GM18508 (cell line): ENCODE measurements around the gene CFAP97D2.
"Not testable (repeated sequence)": the region's sequence is repeated elsewhere in the genome, so short reads cannot be mapped to it uniquely, and the experiment has no call there.

ENCODE experiments used
- ATAC-seq: cut with Tn5 transposase; IDR thresholded peaks from one replicate; pipeline ENCODE4 v1.9.1; 2021; ENCODE audit warnings: moderate number of reproducible peaks; ENCODE audit not compliant: insufficient read depth, unreplicated experiment

Gene CFAP97D2

DNA sequence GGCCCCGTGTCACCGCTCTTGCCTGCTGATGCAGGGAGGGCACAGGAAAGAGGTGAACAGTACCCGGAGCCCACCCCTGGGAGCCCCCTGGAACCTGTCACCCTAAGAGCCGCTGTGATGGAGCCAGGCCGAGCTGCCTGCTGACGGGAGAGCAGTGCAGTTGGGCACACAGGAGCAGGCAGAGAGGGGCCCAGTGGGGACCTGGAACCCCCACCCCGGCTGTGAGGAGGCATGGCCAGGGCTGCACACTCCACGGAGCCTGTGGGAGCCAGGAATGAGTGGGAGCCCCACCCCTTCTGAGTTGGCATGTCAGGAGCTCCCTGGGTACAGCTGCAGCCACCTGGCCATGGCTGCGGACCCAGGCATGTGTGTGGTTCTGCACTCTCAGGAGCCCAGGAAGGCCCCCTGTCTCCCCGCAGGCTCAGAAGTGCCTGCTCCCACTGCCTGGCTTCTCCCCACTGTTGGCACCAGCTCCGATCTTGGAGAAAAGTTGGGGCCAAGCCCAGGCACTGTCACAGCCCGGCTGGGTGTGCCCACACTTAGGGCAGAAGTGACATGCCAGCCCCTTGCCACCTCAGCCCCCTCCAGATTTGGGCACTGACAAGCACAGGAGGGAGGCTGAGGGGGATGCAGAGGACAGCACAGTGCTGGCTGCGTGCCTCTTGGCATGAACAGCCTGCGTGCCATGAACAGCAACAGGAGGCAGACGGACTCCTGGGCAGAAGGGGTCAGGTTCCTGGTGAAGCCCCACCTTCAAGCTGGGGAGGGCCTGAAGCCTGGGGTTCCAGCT, 6.3 kb downstream of the CFAP97D2 start:
- ATAC-seq: no peak

DNA sequence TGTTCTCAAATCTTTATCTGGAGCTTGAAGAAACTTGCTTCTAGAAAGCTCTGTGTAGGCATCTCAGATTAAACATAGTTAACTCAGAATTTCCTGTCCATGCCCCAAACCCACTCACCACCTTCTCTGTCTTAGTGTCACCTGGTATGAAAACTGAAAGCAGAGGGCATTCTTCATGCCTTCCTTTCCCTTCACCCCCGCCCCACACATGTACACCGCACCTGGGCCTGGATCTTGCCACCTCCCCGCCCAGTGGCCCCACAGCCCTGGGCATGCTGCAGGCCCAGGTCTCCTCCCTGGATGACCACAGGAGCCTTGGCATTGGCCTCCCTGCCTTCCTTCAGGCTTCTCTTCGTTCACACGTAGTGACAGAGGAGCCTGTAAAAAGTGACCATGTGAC, 15.8 kb downstream of the CFAP97D2 start:
- no peak for ATAC-seq

DNA sequence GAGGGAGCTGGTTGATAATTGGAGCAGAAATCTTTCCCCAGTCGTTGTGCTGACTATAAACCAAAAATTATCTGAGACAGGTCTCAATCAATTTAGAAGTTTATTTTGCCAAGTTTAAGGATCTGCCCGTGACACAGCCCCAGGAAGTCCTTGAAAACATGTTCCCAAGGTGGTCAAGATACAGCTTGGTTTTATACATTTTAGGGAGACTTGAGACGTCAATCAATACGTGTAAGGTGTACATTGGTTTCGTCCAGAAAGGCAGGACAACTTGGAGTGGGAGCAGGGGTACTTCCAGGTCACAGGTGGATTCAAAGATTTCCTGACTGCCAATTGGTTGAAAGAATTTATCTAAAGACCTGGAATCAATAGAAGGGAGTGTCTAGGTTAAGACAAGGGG, 17.6 kb downstream of the CFAP97D2 start:
- ATAC-seq: no peak

DNA sequence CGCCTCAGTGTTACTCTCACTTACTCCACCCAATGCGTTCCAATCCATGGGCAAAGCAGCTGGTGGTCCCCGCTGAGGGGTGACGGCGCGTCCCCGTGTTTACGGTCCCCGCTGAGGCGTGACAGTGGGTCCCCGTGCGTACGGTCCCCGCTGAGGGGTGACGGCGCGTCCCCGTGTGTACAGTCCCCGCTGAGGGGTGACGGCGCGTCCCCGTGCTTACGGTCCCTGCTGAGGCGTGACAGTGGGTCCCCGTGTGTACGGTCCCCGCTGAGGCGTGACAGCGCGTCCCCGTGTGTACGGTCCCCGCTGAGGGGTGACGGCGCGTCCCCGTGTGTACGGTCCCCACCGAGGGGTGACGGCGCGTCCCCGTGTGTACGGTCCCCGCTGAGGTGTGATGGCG, 19.5 kb downstream of the CFAP97D2 start:
- ATAC-seq: no peak

DNA sequence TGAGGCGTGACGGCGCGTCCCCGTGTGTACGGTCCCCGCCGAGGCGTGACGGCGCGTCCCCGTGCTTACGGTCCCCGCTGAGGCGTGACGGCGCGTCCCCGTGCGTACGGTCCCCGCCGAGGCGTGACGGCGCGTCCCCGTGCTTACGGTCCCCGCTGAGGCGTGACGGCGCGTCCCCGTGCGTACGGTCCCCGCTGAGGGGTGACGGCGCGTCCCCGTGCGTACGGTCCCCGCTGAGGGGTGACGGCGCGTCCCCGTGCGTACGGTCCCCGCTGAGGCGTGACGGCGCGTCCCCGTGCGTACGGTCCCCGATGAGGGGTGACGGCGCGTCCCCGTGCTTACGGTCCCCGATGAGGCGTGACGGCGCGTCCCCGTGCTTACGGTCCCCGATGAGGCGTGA, 20.5 kb downstream of the CFAP97D2 start:
- ATAC-seq: not testable (repeated sequence)

DNA sequence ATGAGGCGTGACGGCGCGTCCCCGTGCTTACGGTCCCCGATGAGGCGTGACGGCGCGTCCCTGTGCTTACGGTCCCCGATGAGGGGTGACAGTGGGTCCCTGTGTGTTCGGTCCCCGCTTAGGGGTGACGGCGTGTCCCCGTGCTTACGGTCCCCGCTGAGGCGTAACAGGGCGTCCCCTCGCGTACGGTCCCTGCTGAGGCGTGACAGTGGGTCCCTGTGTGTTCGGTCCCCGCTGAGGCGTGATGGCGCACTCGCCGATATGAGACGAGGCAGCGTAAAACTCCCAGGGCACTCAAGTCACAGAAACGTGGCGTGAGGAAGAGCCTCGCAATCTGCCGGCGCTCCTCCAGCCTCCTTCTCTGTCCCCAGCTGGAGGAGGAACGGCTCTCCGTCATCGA, 20.9 kb downstream of the CFAP97D2 start:
- ATAC-seq: no peak

DNA sequence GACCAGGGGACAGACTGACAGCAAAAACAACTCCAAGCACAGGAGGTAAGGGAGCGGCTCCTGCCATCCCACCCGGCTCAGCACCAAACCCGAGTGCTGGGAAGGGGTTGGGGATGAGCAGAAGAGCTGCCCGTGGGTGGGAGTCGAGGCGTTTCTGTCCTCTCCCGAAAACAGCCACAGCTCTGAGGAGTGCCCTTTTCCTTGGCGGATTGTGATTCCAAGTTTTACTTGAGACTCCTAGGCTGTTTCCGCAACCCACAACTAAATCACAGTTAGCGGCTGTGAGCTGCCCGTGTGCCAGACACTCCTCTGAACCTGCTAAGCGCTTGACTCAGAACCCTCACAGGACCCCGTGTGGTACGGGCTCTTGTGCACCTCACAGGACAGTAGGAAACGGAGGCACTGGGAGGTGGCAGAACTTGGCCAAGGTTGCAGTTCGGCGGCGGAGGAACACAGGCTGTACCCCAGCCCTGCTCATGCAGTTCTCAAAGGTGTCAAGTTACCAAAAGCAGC, 21.4 kb downstream of the CFAP97D2 start:
- ATAC-seq: no peak

DNA sequence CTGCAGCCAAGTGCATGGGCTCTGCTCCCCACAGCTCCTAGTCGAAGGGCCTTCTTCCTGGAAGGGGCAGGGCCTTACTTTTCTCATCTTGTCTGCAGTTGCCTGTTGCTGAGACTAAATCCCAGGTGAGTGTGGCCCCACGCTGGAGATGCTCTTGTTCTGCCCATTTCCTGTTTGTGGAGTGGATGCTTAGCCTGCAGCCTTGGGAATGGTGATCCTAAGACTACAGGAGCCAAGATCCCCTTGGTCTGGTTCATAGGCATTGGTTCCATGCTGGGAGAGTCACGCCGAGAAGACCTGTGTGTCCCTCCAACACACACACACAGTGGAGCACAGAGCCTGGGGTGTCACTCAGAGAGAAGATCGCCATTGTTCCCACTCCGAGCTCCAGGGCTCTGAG, 23.5 kb downstream of the CFAP97D2 start:
- ATAC-seq: no peak

DNA sequence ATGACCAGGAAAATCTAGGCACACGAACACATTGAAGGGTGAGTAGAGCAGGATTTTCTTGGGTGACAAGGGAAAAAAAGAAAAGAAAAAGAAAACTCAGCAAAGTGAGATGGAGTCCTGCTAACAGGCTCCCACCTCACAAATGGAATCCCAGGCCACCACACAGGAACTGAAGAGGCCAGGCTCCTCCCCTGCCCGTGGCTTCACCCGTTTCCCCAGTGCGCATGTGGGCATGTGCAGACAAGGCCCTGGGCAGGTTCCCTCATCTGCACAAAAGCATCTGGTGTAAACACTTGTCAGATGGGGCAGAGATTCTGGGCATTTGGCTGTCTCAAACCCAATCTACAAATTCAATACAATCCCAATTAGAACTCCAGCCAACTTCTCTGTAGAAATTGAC, 24.5 kb downstream of the CFAP97D2 start:
- ATAC-seq: no peak

DNA sequence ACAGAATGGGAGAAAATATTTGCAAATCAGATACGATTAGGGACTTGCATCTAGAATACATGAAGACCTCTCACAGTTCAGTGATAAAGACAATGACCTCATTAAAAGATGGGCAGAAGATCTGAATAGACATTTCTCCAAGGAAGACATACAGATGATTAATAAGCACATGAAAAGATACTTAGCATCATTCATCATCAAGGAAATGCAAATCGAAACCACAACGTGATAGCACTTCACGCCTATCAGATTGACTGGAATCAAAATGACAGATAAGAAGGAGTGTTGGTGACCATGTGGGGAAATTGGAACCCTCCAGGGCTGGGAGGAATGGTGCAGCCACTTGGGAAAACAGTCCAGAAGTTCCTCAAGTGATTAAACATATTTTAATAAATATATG, 25.8 kb downstream of the CFAP97D2 start:
- ATAC-seq: no peak

DNA sequence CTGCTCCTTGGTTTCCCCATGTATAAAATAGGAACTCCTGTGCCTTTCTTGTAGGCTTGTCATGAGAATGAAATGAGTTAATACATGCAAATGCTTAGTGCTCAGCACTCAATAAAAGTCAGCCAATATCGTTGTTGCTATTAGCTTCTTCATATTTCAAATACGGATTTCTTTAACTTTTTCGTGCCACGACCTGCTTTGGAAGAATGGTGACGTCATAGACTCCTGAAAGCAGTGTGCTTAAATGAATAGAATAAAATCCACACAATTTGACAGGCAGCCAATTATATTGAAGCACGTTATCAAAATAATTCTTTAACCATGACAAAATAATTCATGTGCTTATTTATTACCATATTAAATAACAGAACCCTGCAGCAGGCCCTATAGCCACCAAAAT, 29.1 kb downstream of the CFAP97D2 start:
- no peak for ATAC-seq

DNA sequence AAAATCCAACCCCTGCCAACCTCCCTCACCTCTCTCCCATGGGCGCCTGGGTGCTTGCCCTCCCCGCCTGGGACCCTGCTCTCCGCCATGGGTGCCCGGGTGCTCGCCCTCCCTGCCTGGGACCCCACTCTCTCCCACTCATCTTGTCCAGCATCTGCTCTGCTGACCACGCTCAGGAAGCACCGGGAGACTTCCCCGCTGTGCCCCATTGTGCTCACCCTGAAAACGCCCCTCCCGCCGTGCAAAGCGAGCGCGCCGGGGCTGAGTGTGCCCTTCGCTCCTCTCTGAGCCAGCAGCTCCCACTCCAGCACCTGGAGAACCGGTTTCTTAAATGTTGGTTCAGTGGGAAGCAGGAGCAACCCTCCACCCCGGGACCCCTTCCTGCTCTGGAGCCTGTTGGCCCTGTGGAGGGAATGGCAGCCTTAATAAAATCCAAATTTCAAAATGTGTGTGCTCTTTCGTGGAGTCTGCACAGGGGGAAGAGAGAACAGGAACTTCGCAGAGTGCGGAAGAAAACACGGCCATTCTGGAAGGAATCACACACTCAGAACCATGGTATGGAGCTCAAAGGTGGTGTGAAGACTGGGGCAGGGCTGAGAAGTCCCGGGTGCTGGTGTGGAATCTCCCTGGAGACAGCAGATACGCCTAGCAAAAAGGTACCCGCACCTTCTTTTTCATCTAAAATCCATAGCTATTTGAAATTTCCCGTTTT, 32.5 kb downstream of the CFAP97D2 start:
- no peak for ATAC-seq

DNA sequence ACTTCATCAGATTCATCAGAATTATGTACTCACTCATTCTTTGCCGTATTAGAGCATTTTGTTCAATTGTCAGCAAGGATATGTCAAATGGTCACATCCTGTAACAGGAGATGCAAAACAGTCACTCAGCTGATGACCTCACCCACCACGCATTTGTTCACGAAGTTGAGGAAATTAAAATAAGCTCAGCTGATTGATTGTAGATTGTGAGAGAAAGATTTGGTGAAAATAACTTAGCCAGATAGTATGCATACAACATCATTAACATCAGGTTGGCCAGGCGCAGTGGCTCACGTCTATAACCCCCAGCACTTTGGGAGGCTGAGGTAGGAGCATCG, 33.1 kb downstream of the CFAP97D2 start:
- ATAC-seq: no peak

DNA sequence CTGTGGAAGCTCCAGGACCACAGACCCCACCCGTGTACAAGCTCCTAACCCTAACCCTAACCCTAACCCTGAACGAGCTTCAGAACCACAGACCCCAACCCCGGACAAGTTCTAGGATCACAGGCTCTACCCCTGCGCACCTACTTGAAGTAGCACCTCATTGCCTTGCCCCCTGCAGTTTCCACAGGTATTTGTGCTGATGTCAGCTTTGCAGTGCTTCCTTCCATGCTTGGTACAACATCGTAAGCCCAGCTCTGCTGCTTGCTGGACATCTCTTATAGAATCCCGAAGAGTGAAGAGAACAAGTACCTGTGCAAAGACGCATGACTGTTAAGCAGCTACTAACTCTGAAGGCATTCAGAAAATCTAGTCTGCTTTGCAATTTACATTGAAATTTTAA, 34.9 kb downstream of the CFAP97D2 start:
- ATAC-seq: no peak

DNA sequence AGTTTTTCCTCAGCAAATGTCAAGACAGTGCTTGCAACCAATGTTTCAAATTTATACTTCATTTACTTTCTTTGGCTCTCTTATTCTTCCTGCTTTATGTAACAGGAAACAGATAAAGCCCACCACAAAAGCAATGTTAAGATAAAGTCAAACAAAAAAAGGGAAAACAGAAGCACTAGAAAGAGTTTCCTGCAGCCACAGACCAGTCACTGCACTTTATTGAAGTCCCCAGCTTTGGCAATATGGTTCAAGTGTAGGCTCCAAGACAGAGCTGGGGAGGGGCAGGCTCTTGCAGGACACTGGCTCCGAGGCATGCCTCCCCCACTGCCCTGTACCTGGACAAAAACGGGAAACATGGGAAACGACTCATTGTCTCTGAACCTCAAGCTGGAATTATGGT, 40.3 kb downstream of the CFAP97D2 start:
- ATAC-seq: no peak

DNA sequence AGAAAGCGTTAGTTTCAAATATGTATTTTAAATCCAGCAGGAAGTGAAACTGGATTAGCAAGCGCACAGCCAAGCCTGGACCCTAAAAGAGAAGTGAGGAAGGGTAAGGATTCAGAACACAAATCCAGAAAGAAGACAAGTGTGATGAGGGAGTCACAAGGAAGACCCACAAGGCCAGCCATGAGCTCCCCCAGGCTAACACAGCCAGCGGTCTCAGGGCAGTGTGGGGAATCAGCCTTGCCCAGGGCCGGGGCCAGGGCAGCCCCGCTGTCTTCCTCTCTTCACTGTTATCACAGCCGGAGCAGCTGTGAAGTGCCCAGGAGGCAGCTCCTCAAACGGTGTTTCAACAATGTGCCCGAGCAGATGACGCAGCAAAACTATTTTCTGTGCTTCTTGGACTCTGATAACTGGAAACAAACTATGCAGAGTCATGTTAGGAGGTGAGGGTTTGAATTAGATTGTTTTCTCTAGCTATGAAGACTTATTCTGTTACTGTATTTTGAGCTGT, 43.5 kb downstream of the CFAP97D2 start:
- ATAC-seq: no peak

DNA sequence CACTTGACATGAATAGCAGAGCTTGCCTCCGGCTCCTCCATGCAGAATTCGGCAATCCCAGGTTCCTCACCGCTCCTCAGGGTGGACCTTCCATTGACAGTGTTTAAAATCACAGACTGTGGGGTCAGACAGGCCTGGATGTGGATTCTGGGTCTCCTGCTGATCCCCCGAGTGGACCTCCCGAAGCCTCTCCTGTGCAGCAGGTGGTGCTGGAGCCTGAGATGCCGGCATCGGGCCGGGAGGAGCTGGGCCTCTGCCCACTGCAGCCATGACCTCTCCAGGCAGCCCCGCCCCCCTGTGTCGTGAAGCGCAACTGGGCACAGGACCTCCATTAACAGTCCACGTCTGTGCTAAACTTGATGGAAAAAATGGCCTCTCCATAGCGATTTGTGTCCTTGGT, 45.1 kb downstream of the CFAP97D2 start:
- no peak for ATAC-seq

DNA sequence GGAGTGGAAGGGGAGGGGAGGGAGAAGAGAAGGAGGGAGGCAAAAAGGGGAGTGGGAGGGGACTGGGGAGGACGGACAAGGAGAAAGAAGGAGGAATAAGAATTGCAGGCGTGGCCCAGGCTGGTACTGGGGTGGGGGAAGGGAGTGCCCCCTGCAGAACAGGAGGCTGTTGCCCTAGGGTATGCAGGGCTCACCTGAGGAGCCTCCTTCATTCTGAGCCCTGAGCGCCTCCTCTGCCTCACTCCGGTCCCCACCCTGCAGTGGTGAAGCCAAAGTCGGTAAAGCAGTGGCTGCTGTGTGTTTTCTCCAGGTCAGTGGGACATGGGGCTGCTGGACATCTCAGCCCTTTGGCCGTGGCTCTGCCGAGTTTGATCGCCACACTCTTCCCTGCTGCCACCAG, 46.6 kb downstream of the CFAP97D2 start:
- no peak for ATAC-seq

DNA sequence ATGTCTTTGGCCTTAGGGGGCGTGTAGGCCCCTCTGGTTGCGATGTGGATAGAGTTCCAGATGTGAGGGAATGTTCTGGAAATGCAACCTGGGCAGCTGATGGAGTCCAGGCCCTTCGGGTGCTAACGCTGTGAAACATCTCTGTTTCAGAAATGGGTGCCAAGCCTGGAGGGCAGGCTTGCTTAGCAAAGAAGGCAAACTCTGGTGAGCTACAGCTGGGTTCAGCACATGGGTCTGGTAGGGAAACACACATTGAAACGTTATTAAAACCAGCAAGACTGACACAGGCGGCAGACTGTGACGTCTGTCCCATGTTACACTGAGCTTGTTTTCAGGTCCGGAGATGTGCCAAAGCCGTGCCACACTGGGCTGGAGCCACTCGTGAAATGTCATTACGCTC, 47.0 kb downstream of the CFAP97D2 start:
- no peak for ATAC-seq

DNA sequence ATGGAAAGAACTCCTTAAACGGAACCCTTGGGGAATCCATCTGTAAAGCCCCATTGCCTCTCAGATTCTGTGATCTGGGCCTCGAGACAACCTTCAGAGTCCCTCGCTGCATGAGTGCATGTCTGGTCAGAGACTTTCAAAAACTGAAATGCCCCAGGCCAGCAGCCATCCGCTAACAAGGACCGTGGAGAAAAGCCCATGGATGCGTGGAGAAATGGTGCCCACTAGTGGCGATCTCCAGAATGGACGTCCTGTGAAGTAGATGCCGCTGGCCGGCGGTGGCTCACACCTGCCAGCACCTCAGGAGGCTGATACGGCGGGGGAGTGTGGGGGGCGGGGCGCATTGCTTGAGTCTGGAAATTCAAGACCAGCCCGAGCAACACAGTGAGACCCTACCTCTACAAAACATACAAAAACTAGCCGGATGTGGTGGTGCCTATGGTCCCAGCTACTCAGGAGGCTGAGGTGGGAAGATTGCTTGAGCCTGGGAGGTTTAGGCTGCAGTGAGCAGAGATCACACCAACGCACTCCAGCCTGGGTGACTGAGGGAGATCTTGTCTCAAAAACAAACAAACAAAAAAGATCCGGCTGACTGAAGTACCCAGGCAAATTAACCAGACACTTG, 47.8 kb downstream of the CFAP97D2 start:
- ATAC-seq: no peak

DNA sequence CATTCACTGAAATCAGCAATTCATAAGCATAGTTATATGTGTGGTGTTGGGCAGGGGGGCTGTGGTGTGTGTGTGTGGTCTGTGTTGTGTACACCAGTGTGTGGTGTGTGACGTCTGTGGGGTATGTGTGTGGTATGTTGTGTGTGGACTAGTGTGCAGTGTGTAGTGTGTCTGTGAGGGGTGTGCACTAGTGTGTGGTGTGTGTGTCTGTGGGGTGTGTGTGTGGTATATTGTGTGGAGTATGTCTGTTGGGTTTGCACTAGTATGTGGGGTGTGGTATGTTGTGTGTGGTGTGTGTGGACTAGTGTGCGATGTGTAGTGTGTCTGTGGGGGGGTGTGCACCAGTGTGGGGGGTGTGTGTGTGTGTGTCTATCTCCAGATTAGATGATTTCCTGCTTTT, 48.5 kb downstream of the CFAP97D2 start:
- ATAC-seq: no peak
